BLaER1 treated with 17β-estradiol and CSF1 and Interleukin-3, amounts not matched to agents 10 nM and 100 nM (cell line): ENCODE measurements around the gene TTYH3.
"Not testable (repeated sequence)": the region's sequence is repeated elsewhere in the genome, so short reads cannot be mapped to it uniquely, and the experiment has no call there.

ENCODE experiments used
- H3K27ac ChIP-seq, 11 experiments: shearing (Covaris generic); formaldehyde crosslinking; 2 replicates each; pipeline ENCODE4 v1.8.1; 2022
- H3K27me3 ChIP-seq, 11 experiments: shearing (Covaris generic); formaldehyde crosslinking; 2 replicates each; pipeline ENCODE4 v1.8.1; 2022
- H3K36me3 ChIP-seq, 11 experiments: shearing (Covaris generic); formaldehyde crosslinking; 2 replicates each; pipeline ENCODE4 v1.8.1; 2022
- H3K4me1 ChIP-seq, 10 experiments: shearing (Covaris generic); formaldehyde crosslinking; 2 replicates each; pipeline ENCODE4 v1.8.1; 2022
- H3K4me2 ChIP-seq, 11 experiments: shearing (Covaris generic); formaldehyde crosslinking; 2 replicates each; pipeline ENCODE4 v1.8.1; 2022
- H3K4me3 ChIP-seq, 10 experiments: shearing (Covaris generic); formaldehyde crosslinking; 2 replicates each; pipeline ENCODE4 v1.8.1; 2022
- H3K9ac ChIP-seq, 11 experiments: shearing (Covaris generic); formaldehyde crosslinking; 2 replicates each; pipeline ENCODE4 v1.8.1; 2022
- H3K9me3 ChIP-seq, 11 experiments: shearing (Covaris generic); formaldehyde crosslinking; replicated peaks in 1 of 11; 2 replicates each; pipeline ENCODE4 v1.8.1; 2022
- H4K20me1 ChIP-seq, 11 experiments: shearing (Covaris generic); formaldehyde crosslinking; 2 replicates each; pipeline ENCODE4 v1.8.1; 2022
- Cebpa-rat ChIP-seq, 11 experiments: shearing (Covaris generic); IDR thresholded peaks; 2 replicates each; pipeline ENCODE4 v1.8.1; 2022

The TTYH3 gene

GRCh38 chr7:2688409-2689342 is 56.9 kb downstream of the TTYH3 start:
- Histone ChIP-seq H4K20me1 (peaks cover 0 to 37% (median 13%) of the 10 kb centered on the region in 11 experiments; a peak in 12 of 22 replicates), H3K36me3 (no peaks in the 10 kb centered on the region), H3K4me1 (peaks cover 46 to 66% (median 54%) of the 10 kb centered on the region in 10 experiments), H3K27me3 (peaks cover 51 to 57% (median 54%) of the 10 kb centered on the region in 11 experiments), H3K4me2 (peak overlapping the region; percentile 64 to 87 (median 76)), H3K27ac (no peak overlapping the region), H3K4me3 (peak overlapping the region in 9 of 10 experiments; percentile 21 to 54 (median 34); a peak in 11 of 20 replicates), H3K9me3 (no peaks in the 10 kb centered on the region), H3K9ac (no peak overlapping the region; a peak in 1 of 22 replicates)
- TF ChIP-seq Cebpa-rat (IDR thresholded peaks at IDR 0.05), result no peak

- peaks cover 51 to 57% (median 54%) of the 10 kb centered on the region in 11 experiments for H3K27me3 ChIP-seq
- H4K20me1 ChIP-seq, result peaks cover 0 to 37% (median 13%) of the 10 kb centered on the region in 11 experiments; a peak in 12 of 22 replicates
- TF ChIP-seq Cebpa-rat (IDR thresholded peaks at IDR 0.05), result no peak
- no peak overlapping the region for H3K27ac ChIP-seq
- peak overlapping the region; percentile 64 to 87 (median 76) for H3K4me2 ChIP-seq
- H3K9me3 ChIP-seq, result no peaks in the 10 kb centered on the region
- peaks cover 53 to 73% (median 61%) of the 10 kb centered on the region in 10 experiments for H3K4me1 ChIP-seq
- peak overlapping the region in 2 of 10 experiments; percentile 6 to 44; a peak in 1 of 20 replicates for H3K4me3 ChIP-seq
- H3K9ac ChIP-seq, result no peak overlapping the region
- no peaks in the 10 kb centered on the region for H3K36me3 ChIP-seq
These were observed 57.6 kb downstream of the TTYH3 start for GRCh38 chr7:2689343-2689847.

GRCh38 chr7:2689951-2690705 is 58.3 kb downstream of the TTYH3 start:
- H3K4me1 ChIP-seq, result peaks cover 53 to 74% (median 61%) of the 10 kb centered on the region in 10 experiments
- peaks cover 51 to 57% (median 54%) of the 10 kb centered on the region in 11 experiments for H3K27me3 ChIP-seq
- no peak overlapping the region for H3K9ac ChIP-seq
- peak overlapping the region; percentile 64 to 87 (median 76); a peak in 21 of 22 replicates for H3K4me2 ChIP-seq
- H4K20me1 ChIP-seq, result peaks cover 0 to 37% (median 13%) of the 10 kb centered on the region in 11 experiments; a peak in 12 of 22 replicates
- H3K36me3 ChIP-seq, result no peaks in the 10 kb centered on the region
- no peak overlapping the region for H3K4me3 ChIP-seq
- H3K9me3 ChIP-seq, result no peaks in the 10 kb centered on the region
- no peak overlapping the region for H3K27ac ChIP-seq
- TF ChIP-seq Cebpa-rat (IDR thresholded peaks at IDR 0.05), result 0 out of 22 replicates have a peak, but pooled peaks of 1 of the 11 experiments have one; percentile 39

- Histone ChIP-seq H3K4me3 (no peak overlapping the region), H3K4me2 (peak overlapping the region in 8 of 11 experiments; percentile 33 to 87 (median 72); a peak in 10 of 22 replicates), H3K27ac (no peak overlapping the region), H3K4me1 (peaks cover 53 to 77% (median 64%) of the 10 kb centered on the region in 10 experiments), H4K20me1 (peaks cover 0 to 37% (median 13%) of the 10 kb centered on the region in 11 experiments; a peak in 12 of 22 replicates), H3K9ac (no peak overlapping the region), H3K36me3 (no peaks in the 10 kb centered on the region), H3K27me3 (peaks cover 46 to 53% (median 50%) of the 10 kb centered on the region in 11 experiments), H3K9me3 (no peaks in the 10 kb centered on the region)
- TF ChIP-seq Cebpa-rat (IDR thresholded peaks at IDR 0.05), result peak in 3 of 11 experiments; percentile 19 to 51 (median 32); a peak in 4 of 22 replicates
These were observed 59.4 kb downstream of the TTYH3 start for GRCh38 chr7:2691011-2691707.

GRCh38 chr7:2691932-2692439 is 60.2 kb downstream of the TTYH3 start:
- H3K9ac ChIP-seq, H3K27ac ChIP-seq: not testable (repeated sequence)

GRCh38 chr7:2692543-2692942 is 60.8 kb downstream of the TTYH3 start:
- Histone ChIP-seq H3K4me2 (peak overlapping the region in 9 of 11 experiments; percentile 16 to 74 (median 39); a peak in 12 of 22 replicates), H3K36me3 (no peaks in the 10 kb centered on the region), H4K20me1 (peaks cover 0 to 32% (median 12%) of the 10 kb centered on the region in 11 experiments; a peak in 12 of 22 replicates), H3K4me3 (no peak overlapping the region), H3K27me3 (peaks cover 32 to 39% (median 37%) of the 10 kb centered on the region in 11 experiments), H3K27ac (peak overlapping the region in 1 of 11 experiments; percentile 14; a peak in 1 of 22 replicates), H3K9ac (no peak overlapping the region), H3K9me3 (no peaks in the 10 kb centered on the region), H3K4me1 (peaks cover 51 to 81% (median 68%) of the 10 kb centered on the region in 10 experiments)
- TF ChIP-seq Cebpa-rat (IDR thresholded peaks at IDR 0.05), result no peak

More at GRCh38 chr7:2691932-2692439, 60.2 kb downstream of the TTYH3 start:
- H3K9me3 ChIP-seq, H3K36me3 ChIP-seq, H3K4me3 ChIP-seq: not testable (repeated sequence)
- peak overlapping the region in 8 of 11 experiments; percentile 29 to 87 (median 68); a peak in 7 of 22 replicates for H3K4me2 ChIP-seq
- H3K27me3 ChIP-seq, result peaks cover 38 to 45% (median 42%) of the 10 kb centered on the region in 11 experiments
- peaks cover 54 to 81% (median 68%) of the 10 kb centered on the region in 10 experiments for H3K4me1 ChIP-seq
- H4K20me1 ChIP-seq, result peaks cover 0 to 37% (median 13%) of the 10 kb centered on the region in 11 experiments; a peak in 12 of 22 replicates

- peak overlapping the region; percentile 16 to 74 (median 34); a peak in 19 of 22 replicates for H3K4me2 ChIP-seq
- peaks cover 23 to 34% (median 26%) of the 10 kb centered on the region in 11 experiments for H3K27me3 ChIP-seq
- not testable (repeated sequence) for H3K9ac ChIP-seq, H3K27ac ChIP-seq, H3K36me3 ChIP-seq, H3K4me3 ChIP-seq, H3K9me3 ChIP-seq
- H3K4me1 ChIP-seq, result peaks cover 41 to 76% (median 66%) of the 10 kb centered on the region in 10 experiments
- peaks cover 0 to 24% (median 8%) of the 10 kb centered on the region in 11 experiments; a peak in 12 of 22 replicates for H4K20me1 ChIP-seq
These were observed 61.8 kb downstream of the TTYH3 start for GRCh38 chr7:2693420-2694121.

- not testable (repeated sequence) for H3K9ac ChIP-seq
These were observed 62.3 kb downstream of the TTYH3 start for GRCh38 chr7:2694122-2694436.

More at GRCh38 chr7:2694122-2694436, 62.3 kb downstream of the TTYH3 start:
- not testable (repeated sequence) for H3K4me3 ChIP-seq, H3K27ac ChIP-seq, H3K9me3 ChIP-seq, H3K36me3 ChIP-seq
- Histone ChIP-seq H3K4me1 (peaks cover 40 to 76% (median 66%) of the 10 kb centered on the region in 10 experiments), H3K27me3 (peaks cover 18 to 34% (median 22%) of the 10 kb centered on the region in 11 experiments), H3K4me2 (peak overlapping the region; percentile 13 to 74 (median 34); a peak in 16 of 22 replicates), H4K20me1 (peaks cover 0 to 20% (median 3%) of the 10 kb centered on the region in 11 experiments; a peak in 6 of 22 replicates)
